Measurements from ENCODE around the gene PHF12. TPM values are rescaled to one million over a fixed set of nuclear protein-coding genes. Genes with fewer than 3 reads are reported as not detected.

PHF12 gene
- total and polyA plus RNA-seq, 2 of the 8 experiments (the other 6 are each of a cell fraction or from before 2014, with no cell fraction given), result 38.8 to 65.7 TPM

- TF ChIP-seq ZNF274 (IDR thresholded peaks at IDR 0.05; ENCODE audit: borderline replicate concordance, extremely low read depth, low read length), result no peak
- TF ChIP-seq SP1 (IDR thresholded peaks at IDR 0.05; ENCODE audit: low read depth, low read length), result no peak
These were observed 24.3 kb upstream of the PHF12 start (continued) for GRCh38 chr17:28975646-28976045.
